Erythroblast (primary cell): Measurements from ENCODE around the gene COASY.

Source experiments
- GATA1 ChIP-seq: IDR thresholded peaks from 2 replicates; pipeline ENCODE4 v1.6.1; 2011; ENCODE audit warnings: low read depth, mild to moderate bottlenecking, control low read depth, low read length, moderate library complexity
- POLR2A ChIP-seq: IDR thresholded peaks from 2 replicates; pipeline ENCODE4 v1.6.1; 2011; ENCODE audit warnings: mild to moderate bottlenecking, low read length

DNA sequence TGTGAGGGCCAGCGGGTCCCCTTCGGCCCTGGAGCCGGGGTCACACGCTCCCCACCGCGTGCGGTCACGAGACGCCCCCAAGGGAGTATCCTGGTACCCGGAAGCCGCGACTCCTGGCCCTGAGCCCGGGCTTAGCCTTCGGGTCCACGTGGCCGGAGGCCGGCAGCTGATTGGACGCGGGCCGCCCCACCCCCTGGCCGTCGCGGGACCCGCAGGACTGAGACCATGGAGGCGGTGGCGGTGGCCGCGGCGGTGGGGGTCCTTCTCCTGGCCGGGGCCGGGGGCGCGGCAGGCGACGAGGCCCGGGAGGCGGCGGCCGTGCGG is 25.9 kb upstream of the COASY start, which contains the start of gene NAGLU:
- TF ChIP-seq POLR2A: peak; percentile 77
- TF ChIP-seq GATA1: no peak
